Peyer's patch (tissue), 4 donors: ENCODE results near the gene SMAD2.

Experiments
- CTCF ChIP-seq, 6 experiments: fragments of 450-650 bp in 4 of 6; fragments of 200-600 bp in 2 of 6; sonication (generic) in 1 of 6; IDR thresholded peaks; one replicate each; pipeline ENCODE4 v1.5.1; 2017 to 2019; ENCODE audit warnings: antibody characterized with exemption in 6 of 6, mild to moderate bottlenecking in 3 of 6, moderate library complexity in 1 of 6
- POLR2A ChIP-seq, 2 donors: fragments of 450-650 bp; IDR thresholded peaks; one replicate each; pipeline ENCODE4 v1.5.1; 2017; ENCODE audit warnings: antibody characterized with exemption in 2 of 2, mild to moderate bottlenecking in 2 of 2, moderate library complexity in 2 of 2

GRCh38 chr18:47950511-47950910 lies 20.1 kb upstream of the SMAD2 start:
- TF ChIP-seq CTCF (IDR thresholded peaks at IDR 0.05), result no peak
- TF ChIP-seq POLR2A (IDR thresholded peaks at IDR 0.05), result no peak
